Articular chondrocyte of knee joint (primary cell): ENCODE measurements around the gene TMEM200C. TPM values are rescaled to one million over a fixed set of nuclear protein-coding genes. Genes with fewer than 3 reads are reported as not detected.

ENCODE experiments used
- small RNA-seq: library from RNA; depleted of rRNA; stranded (forward); fragments of <200 nt; gene quantifications from one replicate; pipeline ENCODE3, GENCODE V24; 2012
- total RNA-seq: library from RNA; depleted of rRNA; stranded (reverse); fragments of >200 nt; gene quantifications from 2 replicates; pipeline ENCODE4 v1.2.3, GENCODE V29; 2012

Gene TMEM200C
- total RNA-seq, result under 0.01 TPM in 1 of 2 replicates, not detected in the other

GRCh38 chr18:5895299-5895875, at the start of gene TMEM200C:
Gene TMEM200C (minus strand): TSS chr18:5895522. CDS start chr18:5892063, 3,459 bp downstream.

Small RNAs within 50 kb of the gene (small RNA-seq; reads per million reads assigned to genes)
- not detected for gene MIR3976
